Measurements from ENCODE around the gene FIGLA.

DNA sequence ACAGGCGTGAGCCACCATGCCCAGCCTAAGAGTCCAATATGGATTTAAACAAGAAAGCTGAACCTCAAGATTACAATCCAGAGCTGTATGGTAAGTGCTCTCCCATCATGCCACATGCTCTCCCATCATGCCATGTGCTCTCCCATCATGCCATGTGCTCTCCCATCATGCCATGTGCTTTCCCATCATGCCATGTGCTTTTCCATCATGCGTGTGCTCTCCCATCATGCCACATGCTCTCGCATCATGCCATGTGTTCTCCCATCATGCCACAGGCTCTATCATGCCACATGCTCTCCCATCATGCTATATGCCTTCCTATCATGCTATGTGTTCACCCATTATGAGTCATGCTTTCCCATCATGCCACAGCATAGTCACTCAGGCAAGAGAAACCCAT is 43.2 kb downstream of the FIGLA start:
- TF ChIP-seq GATA3 (IDR thresholded peaks at IDR 0.05; ENCODE audit: low read depth, low read length) (no peak), GATA2 (IDR thresholded peaks at IDR 0.05; ENCODE audit: low read depth, low read length) (no peak)
